ENCODE data around the gene RAD51B. TPM values are rescaled to one million over a fixed set of nuclear protein-coding genes. Genes with fewer than 3 reads are reported as not detected.

RAD51B gene
- total and polyA plus RNA-seq, 2 of the 13 experiments (the other 11 are each of a cell fraction or from before 2014, with no cell fraction given), result 7.0 to 9.5 TPM

DNA sequence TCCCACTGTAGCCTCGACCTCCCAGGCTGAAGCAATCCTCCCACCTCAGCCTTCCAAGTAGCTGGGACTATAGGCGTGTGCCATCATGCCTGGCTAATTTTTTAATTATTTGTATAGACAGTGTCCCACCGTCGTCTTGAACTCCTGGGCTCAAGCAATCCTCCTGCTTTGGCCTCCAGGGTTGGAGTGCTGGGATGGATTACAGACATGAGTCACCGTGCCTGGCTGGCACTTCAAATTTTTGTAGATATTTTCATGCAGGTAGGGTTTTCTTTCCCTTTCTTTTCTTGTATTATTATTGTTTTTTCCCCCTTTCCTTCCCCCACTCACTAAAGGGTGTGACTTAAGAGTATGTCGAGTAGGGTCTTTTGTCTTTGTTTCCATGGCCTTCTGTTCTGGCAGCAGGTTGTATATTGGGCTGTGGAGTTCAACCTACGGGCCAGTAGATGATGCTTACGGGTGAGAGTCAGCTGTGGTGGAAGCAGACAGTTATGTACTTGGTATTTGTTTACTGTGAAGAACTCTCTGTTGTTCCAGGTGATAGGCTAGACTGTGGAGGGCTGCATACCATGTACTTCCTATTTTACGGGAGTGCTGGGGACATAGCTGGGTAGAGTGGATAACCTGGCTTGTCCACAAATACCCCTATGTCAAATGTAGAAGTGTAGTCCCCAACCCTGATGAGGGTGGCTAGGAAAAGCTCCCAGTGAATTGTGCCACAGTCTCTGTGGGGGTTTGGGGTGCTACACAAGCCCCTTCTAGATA is 30.7 kb downstream of the RAD51B start:
- intact Hi-C loops (cut with micrococcal nuclease; ENCODE audit: unreplicated experiment) (no loop called here), in situ Hi-C loops (cut with HindIII; ENCODE audit: extremely low pct_ligation_motif_present, low pct_unique_long_range_greater_than_20kb) (no loop called here)
- no peaks in the 10 kb centered on the region for H3K9me3 ChIP-seq (ENCODE audit: low read length)
- H2AFZ ChIP-seq (ENCODE audit: low read length), result no peak overlapping the region
- H3K9ac ChIP-seq (ENCODE audit: insufficient read depth, low read depth, low read length), result no peak overlapping the region
- no peak overlapping the region for H3K4me3 ChIP-seq (replicated peaks in 1 of 3; ENCODE audit: insufficient read depth in 1 of 3, low read depth in 2 of 3, low read length in 3 of 3)
- ChIA-PET CTCF (ENCODE audit: low intra/inter-chr PET ratio, low total read pairs) (interaction anchor here (0.6 kb wide), 1 partner anchor 11 kb away, joined by 3 read pairs; no protein-coding TSS in a partner anchor), POLR2A (no interaction called here)
- ATAC-seq (no peak), DNase-seq (ENCODE audit: low spot score) (no peak), FAIRE-seq (no peak)
- H3K79me2 ChIP-seq (ENCODE audit: insufficient read depth, low read length), result no peaks in the 10 kb centered on the region
- no peak for TF ChIP-seq MLXIP (CRISPR knock-in tag; IDR thresholded peaks at IDR 0.05; ENCODE audit: borderline replicate concordance)
- no peak for TF ChIP-seq MAFG (CRISPR knock-in tag; IDR thresholded peaks at IDR 0.05)
- no peak for TF ChIP-seq ZNF563 (CRISPR knock-in tag; IDR thresholded peaks at IDR 0.05)
- TF ChIP-seq CENPT (CRISPR knock-in tag; IDR thresholded peaks at IDR 0.05; ENCODE audit: low read depth), result no peak
- TF ChIP-seq ZNF510 (CRISPR knock-in tag; IDR thresholded peaks at IDR 0.05; ENCODE audit: low read depth), result no peak
- no peak for TF ChIP-seq RBM22 (optimal IDR thresholded peaks at IDR 0.05; ENCODE audit: low read length)
- no peak for TF ChIP-seq RBAK (CRISPR knock-in tag; IDR thresholded peaks at IDR 0.05)
- no peak for TF ChIP-seq ZUFSP (CRISPR knock-in tag; IDR thresholded peaks at IDR 0.05; ENCODE audit: borderline replicate concordance)
- no peak for TF ChIP-seq ARNT (IDR thresholded peaks at IDR 0.05)
- no peak for TF ChIP-seq ATF1 (CRISPR knock-in tag; IDR thresholded peaks at IDR 0.05)
- TF ChIP-seq, protein P1, sequence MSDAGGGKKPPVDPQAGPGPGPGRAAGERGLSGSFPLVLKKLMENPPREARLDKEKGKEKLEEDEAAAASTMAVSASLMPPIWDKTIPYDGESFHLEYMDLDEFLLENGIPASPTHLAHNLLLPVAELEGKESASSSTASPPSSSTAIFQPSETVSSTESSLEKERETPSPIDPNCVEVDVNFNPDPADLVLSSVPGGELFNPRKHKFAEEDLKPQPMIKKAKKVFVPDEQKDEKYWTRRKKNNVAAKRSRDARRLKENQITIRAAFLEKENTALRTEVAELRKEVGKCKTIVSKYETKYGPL (CRISPR knock-in tag; IDR thresholded peaks at IDR 0.05), result no peak
- TF ChIP-seq JUN (CRISPR knock-in tag; IDR thresholded peaks at IDR 0.05), result no peak
- TF ChIP-seq, protein P2, sequence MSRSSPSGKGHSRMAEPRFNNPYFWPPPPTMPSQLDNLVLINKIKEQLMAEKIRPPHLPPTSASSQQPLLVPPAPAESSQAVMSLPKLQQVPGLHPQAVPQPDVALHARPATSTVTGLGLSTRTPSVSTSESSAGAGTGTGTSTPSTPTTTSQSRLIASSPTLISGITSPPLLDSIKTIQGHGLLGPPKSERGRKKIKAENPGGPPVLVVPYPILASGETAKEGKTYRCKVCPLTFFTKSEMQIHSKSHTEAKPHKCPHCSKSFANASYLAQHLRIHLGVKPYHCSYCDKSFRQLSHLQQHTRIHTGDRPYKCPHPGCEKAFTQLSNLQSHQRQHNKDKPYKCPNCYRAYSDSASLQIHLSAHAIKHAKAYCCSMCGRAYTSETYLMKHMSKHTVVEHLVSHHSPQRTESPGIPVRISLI (CRISPR knock-in tag; IDR thresholded peaks at IDR 0.05; ENCODE audit: borderline replicate concordance), result no peak
- no peak for TF ChIP-seq ZNF747 (CRISPR knock-in tag; IDR thresholded peaks at IDR 0.05; ENCODE audit: borderline replicate concordance)
- WGBS (ENCODE audit: low lambda C conversion rate), result 97% methylated on average over 9 of the region's 9 CpGs
- no peaks in the 10 kb centered on the region for H4K20me1 ChIP-seq (ENCODE audit: insufficient read depth, low read length)
- no peak overlapping the region for H3K27ac ChIP-seq (ENCODE audit: extremely low read length, insufficient read depth, low read length)
- BruUV-seq (replicated peaks), result no TSS peak
- H3K36me3 ChIP-seq (replicated peaks in 1 of 2; ENCODE audit: control insufficient read depth in 1 of 2, insufficient read depth in 2 of 2, low read length in 2 of 2), result no peaks in the 10 kb centered on the region
- H3K4me1 ChIP-seq (ENCODE audit: insufficient read depth, low read length), result no peaks in the 10 kb centered on the region
- H3K27me3 ChIP-seq (ENCODE audit: control insufficient read depth in 1 of 2, insufficient read depth in 2 of 2, low read length in 2 of 2), result no peaks in the 10 kb centered on the region
- H3K4me2 ChIP-seq (ENCODE audit: low read depth, low read length), result no peak overlapping the region

All from HepG2 (cell line).